Sigmoid colon (tissue), 4 donors: ENCODE data around the gene IQGAP2.

ENCODE experiments used
- POLR2AphosphoS5 ChIP-seq, 4 donors: sonication (generic); formaldehyde crosslinking; IDR thresholded peaks; one replicate each; pipeline ENCODE4 v1.6.1; 2017; ENCODE audit warnings: antibody characterized with exemption in 4 of 4
- TF ChIP-seq, protein P1 (sequence below), 4 experiments: fragments of 450-650 bp in 3 of 4; fragments of 200-600 bp in 1 of 4; IDR thresholded peaks; one replicate each; pipeline ENCODE4 v1.5.1; 2016 to 2019; ENCODE audit warnings: antibody characterized with exemption in 4 of 4, mild to moderate bottlenecking in 3 of 4, moderate library complexity in 2 of 4

DNA sequence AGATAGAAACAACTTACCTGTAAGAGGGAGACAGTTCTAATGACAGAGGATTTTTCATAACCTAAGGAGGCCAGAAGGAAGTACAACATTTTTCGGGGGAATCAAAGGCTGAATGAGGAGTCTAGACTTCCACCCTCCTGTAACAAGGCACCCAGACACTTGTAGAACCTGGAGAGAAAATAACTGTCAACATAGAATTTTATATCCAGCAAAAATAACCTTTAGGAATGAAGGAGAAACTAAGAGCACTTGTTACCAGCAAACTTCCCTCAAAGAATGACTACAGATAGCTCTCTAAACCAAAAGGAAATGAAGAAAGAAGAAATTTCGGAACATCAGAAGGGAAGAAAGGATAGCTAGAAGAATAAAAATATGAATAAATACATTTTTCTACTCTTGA is 246.1 kb downstream of the IQGAP2 start:
- no peak for TF ChIP-seq POLR2AphosphoS5 (IDR thresholded peaks at IDR 0.05)
- TF ChIP-seq, protein P1, sequence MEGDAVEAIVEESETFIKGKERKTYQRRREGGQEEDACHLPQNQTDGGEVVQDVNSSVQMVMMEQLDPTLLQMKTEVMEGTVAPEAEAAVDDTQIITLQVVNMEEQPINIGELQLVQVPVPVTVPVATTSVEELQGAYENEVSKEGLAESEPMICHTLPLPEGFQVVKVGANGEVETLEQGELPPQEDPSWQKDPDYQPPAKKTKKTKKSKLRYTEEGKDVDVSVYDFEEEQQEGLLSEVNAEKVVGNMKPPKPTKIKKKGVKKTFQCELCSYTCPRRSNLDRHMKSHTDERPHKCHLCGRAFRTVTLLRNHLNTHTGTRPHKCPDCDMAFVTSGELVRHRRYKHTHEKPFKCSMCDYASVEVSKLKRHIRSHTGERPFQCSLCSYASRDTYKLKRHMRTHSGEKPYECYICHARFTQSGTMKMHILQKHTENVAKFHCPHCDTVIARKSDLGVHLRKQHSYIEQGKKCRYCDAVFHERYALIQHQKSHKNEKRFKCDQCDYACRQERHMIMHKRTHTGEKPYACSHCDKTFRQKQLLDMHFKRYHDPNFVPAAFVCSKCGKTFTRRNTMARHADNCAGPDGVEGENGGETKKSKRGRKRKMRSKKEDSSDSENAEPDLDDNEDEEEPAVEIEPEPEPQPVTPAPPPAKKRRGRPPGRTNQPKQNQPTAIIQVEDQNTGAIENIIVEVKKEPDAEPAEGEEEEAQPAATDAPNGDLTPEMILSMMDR (IDR thresholded peaks at IDR 0.05), result no peak
